ENCODE results near the gene FAM114A1.
A peak's percentile ranks its signal among the peaks of the same experiment; 100 is the strongest.
"Not testable (repeated sequence)": the region's sequence is repeated elsewhere in the genome, so short reads cannot be mapped to it uniquely, and the experiment has no call there.

Gene FAM114A1

DNA sequence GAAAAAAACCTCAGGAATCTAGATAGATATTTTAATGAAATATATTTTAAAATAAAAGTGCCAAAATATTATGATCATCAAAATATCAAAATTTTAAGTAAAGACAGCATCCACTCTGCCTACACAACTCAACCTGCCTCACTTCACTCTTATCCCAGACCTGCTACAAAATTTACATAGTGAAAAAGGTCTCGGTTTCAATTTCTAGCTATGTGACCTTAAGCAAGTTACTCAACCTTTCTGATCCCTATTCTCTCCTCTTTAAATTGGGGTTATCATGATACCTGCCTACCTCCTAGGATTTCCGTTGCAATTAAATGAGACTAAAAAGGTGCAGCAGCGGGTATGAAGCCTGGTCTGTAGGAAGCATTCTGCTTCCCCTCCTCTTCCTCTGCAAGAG lies 72.9 kb downstream of the FAM114A1 start:
- no peak for DNase-seq

DNA sequence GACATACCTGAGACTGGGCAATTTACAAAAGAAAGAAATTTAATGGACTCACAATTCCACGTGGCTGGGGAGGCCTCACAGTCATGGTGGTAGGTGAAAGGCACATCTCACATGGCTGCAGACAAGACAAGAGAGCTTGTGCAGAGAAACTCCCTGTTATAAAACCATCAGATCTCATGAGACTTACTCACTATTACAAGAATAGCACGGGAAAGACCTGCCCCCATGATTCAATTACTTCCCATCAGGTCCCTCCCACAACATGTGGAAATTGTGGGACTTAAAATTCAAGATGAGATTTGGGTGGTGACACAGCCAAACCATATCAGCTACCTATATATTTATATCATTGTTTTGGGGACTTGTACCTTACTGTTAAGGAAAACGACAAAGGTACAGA lies 74.3 kb downstream of the FAM114A1 start:
- DNase-seq: peak; percentile 46

DNA sequence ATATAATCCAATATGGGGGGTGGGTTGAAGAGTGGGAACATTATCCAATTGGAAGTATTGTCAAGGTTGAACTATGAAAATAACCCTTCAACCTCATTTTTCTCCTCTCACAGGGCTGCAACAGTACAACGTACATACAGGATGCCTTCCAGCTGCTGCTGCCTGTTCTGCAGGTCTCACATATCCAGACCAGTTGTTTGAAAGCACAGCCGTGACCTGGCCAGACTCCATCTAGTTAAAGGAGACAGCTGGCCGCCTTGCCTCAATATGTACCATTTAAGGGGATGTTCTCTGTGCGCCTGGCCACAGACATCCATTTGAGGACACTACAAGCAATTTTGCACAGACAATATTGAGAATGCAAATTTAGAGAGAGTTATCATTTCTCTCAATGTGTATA lies 75.7 kb downstream of the FAM114A1 start:
- DNase-seq: no peak

DNA sequence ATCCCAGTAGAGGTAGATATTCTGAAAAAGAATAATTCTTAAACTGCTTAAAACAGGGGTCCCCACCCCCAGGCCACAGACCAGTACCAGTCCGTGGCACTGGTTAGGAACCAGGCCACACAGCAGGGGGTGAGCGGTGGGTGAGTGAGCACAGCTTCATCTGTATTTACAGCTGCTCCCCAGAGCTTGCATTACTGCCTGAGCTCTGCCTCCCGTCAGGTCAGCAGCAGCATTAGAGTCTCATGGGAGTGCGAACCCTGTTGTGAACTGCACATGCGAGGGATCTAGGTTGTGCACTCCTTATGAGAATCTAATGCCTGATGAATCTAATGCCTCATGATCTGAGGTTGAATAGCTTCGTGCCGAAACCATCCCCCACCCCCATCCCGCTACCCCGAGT lies 76.8 kb downstream of the FAM114A1 start:
- DNase-seq: no peak

DNA sequence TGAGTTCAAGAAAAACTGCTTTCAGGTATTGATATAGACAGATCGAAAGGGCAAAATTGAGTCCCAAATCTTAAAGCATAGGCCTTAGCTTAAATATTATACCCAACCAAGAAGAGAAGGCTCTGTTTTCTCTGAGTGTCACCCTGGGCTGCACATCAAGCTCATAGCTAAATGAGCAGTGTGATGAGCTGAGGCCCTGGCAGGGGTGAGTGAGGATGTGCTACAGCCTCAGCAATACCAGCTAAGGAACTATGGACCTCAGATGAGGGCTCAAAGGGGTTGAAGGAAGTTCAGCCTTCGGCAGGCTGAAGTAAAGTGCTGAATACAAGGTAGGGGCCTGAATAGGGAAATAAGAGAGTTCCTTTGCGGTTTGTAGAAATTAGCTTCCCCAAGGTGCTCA lies 79.3 kb downstream of the FAM114A1 start:
- DNase-seq: no peak

DNA sequence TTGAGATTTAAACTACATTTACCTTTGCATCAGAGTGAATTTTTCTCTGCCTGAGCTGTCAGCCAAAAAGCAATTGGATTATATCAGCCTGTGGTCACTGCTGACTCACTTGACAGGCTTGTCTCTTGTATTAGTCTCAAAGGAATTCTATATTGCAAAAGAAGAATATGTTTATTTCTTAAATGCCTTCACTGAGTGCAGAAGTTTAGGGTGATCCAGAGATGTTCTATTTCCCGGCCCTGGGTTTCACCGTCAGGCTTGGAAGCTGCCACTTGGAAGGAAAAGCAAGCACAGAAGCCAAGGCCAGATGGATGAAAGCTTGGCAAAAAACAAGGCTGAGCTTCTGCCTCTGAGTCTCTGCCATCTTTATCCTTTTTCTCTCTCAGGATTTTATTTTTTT lies 80.9 kb downstream of the FAM114A1 start:
- DNase-seq: no peak

DNA sequence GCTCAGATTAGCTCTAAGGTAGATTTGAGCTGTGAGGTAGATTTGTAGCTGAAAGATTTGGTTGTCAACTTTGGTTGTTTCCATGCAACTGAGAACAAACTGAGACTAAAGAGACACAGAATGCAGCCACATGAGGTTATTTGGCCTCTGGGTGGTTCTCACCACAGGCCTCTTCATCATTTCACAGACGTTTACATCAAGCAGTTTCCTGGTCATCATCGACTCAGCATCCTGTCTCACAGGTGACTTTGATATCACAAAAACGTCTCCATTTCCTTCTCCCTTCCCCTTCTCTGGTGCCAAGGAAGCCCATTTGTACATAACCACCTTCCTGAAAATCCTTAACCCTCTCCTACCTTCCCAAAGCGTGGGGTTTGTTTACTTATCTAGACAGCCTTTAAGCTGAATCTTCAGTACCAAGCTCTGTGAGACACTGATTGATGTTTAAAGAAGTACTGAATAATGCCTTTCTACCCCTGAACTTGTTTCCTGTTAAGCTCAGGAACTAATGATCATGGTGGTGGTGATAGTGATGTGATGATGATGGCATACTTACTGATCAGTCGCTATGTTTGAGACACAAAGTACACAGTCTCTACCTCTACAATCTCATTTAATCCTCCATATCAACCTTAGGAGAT lies 81.9 kb downstream of the FAM114A1 start:
- no peak for DNase-seq

DNA sequence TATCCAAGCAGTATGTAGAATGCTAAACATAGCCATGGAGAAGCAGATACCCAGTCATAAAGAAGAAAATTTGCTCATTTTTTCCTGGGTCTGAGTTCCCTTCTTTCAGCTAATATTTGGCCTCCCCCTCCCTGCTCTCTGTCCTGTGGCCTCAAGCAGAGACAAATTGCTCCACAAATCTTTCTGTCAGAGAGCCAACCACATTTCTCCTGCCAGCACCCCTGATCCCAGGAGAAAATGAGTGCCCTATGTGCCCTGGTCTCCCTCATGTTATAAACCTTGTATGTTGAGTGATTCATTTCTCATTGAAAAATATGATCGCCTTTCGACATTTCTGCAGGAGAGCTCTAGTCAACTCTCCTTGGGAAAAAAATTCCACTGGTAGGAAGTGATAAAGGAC lies 82.6 kb downstream of the FAM114A1 start:
- no peak for DNase-seq

DNA sequence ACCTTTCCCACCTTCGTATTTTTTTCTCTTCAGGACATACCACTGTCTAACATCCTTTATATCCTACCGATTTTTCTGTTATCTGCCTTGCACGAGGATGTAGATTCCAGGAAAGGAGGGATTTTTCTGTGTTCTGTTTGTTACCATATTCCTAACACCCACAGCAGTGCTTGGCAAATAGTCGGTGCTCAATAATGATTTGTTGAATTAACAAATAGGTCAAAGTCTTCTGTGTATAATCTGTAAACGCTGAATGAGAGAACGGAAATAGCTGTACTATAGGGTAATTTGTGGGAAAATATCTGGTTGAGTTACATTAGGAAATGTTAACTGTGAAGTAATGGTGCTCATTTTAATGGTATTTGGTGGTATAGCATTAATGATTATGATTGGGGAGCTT lies 83.1 kb downstream of the FAM114A1 start:
- no peak for DNase-seq

DNA sequence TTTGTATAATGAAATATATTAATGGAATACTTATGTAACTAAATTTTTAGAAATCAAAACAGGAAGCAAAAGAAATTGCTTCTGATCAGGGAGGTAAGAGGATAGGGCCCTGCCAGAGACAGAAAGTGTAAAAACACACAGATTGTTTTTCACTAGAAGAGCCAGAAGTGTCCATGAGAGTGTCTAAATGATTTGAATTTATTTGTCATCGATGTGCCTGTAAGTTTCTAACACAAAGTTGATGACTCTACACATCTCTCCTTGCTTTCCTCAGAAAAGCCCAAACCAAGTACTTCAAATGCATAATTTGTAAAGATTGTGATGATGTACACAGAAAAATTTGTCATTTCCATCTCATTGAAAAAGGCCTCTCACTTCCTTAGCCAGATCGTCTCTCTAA lies 84.0 kb downstream of the FAM114A1 start:
- no peak for DNase-seq

DNA sequence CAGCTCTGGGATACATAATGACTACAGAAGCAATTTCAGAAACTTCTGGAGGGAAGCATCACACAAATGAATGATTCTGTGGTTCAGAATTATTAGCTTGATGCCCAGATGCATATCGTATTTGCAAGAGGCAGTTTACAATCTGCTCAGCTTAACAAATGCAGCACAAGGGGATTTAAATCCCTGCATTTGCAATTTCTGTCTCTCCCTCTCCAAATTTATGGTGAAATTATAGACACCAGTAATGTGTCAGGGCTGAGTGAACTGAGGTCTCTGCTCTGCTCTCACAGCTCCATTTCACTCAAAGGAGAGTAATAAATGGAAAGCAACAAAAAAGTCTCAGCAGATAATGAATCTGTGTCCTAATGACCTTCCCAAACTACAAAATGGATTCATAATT lies 84.4 kb downstream of the FAM114A1 start:
- DNase-seq: no peak

DNA sequence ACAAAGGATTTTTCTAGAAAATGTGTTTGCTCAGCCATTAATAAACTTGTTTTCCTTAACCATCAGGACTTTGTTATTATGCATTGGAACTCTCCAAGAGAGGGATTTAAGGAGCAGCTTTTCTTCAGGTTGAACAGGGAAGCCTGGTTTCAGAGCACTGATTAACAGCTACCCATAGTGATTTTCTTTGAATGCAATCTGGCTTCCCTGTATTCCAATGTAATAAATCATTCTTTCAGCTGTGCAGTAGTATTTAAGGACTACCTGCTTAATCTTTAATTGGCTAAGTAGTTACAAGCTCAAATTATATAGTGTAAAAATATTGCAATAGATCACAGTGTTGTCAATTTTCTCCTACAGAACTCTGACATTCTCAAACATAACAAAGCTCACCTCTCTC lies 87.1 kb downstream of the FAM114A1 start:
- DNase-seq: no peak

DNA sequence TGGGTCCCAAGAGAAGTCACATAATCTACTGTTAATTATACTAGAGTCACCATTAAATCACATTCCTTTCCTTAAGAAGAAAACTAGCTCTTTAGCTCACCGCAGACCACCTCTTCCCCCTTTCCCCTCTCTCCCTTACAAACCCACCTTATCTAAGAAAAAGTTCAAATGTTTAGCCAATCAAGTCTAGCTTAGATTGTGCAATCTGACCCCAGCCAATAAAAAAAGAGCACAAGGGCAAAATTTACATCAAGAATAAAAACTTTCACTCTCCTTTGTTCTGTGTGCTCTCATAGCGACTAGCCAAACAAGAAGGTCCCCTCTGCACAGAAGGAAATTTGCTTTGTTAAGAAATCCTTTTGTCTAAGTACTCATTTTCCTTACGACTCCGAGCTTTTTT lies 88.4 kb downstream of the FAM114A1 start:
- DNase-seq: no peak

DNA sequence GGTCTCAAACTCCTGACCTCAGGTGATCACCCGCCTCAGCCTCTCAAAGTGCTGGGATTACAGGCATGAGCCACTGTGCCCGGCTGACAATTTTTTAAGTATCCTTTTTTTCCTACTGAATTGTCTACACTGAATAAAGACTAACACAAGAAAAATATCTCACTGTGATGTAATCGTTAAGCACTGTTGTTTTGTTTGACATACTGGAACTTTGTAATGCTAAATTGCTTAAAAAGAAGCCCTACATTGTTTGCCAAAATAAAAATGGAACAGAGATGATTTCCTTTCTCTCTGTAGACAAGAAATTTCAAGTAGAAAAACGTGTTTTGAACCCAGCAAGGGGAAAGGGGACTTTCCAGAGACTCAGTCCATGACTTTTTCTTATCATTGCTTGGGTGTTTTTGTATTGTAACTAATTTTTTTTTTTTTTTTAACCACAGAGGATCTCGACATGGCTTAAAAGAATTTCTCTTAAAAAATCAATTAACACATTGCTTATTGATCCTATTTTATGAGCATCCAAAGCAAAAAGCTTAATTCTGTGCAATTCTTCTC lies 89.7 kb downstream of the FAM114A1 start:
- DNase-seq: no peak

DNA sequence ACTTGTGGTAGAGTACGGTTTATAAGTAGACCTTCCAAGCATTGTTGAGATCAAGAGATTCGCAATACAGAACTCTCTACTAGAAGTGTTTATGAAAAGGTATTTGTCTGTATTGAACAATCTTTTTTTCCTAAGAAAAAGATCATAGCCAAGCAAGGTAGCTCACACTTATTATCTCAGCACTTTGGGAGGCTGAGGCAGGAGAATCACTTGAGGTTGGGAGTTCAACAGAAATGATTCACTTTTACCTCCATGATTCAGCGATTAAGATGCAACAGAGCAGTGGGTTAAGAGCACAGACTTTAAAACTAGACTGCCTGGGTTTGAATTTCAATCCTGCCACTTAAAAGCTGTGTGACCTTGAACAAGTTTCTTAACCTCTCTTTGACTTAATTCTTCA lies 90.3 kb downstream of the FAM114A1 start:
- DNase-seq: no peak

DNA sequence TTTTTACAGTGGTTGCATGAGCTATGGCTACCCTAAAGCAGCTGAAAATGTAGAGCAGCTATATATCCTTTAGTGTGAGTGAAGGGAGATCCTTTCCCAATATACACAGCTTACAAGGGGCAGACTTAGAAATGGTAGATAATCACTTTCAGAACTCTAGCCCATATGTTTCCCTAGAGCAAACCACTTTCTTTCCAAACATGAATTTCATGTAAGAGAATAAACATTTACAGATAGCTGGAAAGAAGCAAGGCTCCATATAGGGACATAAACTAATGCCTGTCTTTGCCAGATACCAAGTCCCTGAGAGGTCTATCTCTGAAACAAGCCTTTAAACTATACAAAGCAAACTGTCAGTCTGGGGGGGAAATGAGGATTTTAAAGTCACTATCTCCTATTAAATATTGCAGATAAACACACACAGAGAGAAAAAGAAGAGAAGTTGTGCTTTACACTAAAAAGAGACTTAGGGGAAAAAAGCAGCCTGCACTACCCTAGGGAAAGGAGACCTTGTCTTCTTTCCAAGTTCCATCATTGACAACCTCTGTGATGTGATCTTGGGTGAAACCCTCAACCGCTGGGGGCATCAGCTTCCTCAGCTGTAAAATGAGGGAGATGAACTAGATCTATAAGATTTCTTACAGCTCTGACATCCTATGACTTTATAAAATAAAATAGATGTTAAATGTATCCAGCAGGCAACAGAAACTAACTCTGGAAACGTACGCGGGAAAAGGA lies 91.0 kb downstream of the FAM114A1 start:
- no peak for DNase-seq

DNA sequence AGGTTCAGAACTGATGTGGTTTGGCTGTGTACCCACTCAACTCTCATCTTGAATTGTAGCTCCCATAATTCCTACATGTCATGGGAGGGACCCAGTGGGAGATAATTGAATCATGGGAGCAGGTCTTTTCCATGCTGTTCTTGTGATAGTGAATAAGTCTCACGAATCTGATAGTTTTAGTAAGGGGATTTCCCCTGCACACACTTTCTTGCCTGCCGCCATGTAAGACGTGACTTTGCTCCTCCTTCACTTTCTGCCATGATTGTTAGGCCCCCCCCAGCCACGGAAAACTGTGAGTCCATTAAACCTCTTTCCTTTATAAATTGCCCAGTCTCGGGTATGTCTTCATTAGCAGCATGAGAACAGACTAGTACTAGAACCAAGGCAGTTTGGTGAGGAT lies 91.6 kb downstream of the FAM114A1 start:
- DNase-seq: not testable (repeated sequence)

DNA sequence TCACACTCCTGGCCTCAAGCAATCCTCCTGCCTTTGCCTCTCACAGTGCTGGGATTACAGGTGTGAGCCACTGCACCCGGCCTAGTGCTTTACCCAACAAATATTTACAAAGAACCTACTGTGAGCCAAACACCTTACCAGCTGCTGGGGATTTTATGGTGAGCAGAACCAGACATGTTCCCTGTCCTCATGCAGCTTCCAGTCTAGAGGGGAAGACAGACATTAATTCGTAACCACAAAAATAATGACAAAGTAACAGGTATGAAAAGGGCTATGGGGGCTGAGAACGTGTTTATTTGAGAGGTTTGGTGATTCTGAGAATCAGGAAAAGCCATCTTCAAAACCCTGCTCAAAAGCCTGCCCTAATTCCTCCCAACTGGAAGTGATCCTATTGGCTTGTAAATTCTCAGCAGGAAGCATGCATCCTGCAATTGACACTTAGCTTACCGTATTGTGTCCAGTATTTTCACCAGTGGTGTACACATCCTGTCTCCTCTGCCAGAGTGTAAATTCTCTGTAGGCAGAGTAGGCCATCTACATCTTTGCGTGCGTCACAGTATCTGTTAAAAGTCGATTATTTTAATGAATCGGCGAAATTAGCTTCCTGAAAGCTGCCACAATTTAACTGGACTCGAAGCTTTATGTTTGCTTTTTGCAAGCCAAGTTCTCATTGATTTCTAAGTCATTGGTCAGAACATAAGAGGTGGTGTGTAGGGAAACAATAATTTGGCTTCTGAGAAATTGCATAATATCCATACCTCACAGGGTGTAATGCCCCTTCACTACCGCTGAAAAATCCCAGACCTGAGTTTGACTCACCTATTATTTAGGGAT lies 97.6 kb downstream of the FAM114A1 start:
- no peak for DNase-seq

DNA sequence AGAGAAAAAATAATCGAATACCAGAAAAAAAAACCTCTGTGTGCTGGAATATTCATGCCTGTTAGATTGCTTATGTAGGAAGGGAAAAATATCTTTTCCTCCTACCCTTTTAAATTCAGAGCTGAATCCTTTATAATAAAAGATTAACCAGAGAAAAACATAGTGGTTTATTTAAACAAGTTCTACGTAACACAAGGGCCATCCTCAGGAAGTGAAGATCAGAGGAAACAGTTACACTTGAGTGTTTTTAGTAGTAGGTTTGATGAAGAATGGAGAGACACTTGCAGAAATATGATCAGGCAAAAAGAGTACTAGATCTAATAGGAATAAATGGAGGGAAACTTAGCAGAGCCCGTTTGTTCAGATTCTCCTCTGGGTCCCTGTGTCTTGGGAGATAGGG lies 98.3 kb downstream of the FAM114A1 start:
- no peak for DNase-seq

DNA sequence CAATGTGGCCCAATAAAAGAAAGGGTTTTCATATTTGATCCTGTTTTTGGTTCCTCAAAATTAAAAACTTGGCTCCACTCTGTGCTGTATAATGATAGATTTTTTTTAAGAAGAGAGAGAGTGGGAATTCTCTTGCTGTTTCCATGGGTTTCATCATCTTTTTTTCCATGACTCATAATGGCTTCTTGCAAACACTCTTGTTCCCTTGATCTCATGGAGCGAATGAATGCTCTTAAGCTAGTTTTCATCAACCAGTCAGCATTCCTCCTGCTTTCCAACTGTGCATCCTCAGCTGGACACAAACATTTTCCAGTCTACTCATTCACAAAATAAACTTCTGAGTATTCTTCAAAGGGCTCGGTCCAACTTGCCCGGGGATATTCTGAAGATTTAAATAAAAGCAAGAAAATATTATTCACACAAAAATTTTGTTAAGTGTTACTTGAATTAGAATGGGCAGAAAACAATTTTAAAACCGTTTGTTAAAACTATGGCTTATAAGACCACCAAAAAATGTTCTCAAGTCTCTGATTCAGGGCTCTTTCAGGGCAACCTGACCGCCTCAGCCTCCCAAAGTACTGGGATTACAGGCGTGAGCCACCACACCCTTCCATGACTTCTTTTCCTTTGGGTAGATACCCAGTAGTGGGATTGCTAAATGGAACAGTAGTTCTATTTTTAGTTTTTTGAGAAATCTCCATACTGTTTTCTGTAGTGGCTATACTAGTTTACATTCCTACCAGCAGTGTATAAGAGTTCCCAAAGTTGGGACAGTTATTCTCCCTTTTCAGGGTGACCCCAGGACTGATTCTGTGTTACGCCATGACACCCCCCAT lies 99.9 kb downstream of the FAM114A1 start:
- peak; percentile 62 for DNase-seq

DNA sequence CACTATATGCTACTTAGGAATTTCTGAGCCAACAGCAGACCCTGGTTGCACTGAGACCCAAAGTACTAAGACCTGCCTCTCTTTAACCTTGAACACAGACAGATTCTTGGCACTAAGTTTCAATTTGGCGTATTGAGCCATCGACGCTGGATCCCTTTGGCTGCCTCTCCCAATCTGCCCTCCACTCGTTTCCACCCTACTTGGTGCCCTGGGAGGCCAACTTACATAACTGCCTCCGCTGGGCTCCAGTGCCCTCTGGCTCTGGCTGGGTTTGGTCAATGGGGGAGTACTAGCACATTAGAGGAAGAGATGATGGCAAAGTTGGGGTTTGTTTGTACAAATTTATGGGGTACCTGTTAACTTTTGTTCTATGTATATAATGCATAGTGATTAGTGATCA lies 101.1 kb downstream of the FAM114A1 start:
- no peak for DNase-seq

DNA sequence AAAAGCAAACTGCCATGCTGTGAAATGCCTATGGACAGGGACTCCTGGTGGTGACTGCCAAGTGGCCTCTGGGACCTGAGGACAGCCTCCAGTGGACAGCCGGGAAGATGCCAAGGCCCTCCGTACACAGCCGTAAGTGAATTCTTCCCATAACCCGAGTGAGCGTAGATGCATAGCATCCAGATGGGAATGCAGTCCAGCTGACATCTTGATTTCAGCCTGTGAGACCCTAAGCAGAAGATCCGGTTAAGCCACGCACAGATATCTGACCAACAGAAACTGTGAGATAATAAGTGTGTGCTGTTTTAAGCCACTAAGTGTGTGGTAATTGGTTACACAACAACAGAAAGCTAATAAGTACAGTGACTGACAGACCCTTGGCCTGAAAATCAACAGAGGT lies 108.7 kb downstream of the FAM114A1 start:
- DNase-seq: no peak

DNA sequence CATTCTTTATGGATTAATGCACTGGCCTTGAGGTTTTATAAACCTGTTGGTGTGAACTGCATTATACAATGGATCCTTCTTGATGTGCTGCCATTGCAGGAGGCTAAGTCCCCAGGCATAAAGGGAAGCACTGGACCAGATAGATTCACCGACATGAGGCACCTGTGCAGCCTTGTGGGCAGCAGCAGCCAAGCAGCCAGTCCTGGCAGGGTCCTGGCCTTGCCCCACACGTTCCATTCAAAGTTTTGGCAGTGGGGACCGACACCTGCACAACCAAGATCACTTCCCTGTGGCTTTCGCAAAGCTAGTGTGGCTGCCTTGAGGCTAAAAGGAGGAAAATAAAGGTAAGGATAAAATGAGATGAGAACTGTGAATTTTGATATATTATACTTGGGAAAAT lies 111.5 kb downstream of the FAM114A1 start:
- no peak for DNase-seq
